IPS-20b (cell line): ENCODE data around the gene MNT.
"Not testable (repeated sequence)": the region's sequence is repeated elsewhere in the genome, so short reads cannot be mapped to it uniquely, and the experiment has no call there.

Experiments
- H3K27ac ChIP-seq: one replicate; pipeline ENCODE4 v1.5.1; 2013; ENCODE audit warnings: low read length
- H3K27me3 ChIP-seq: 2 replicates; pipeline ENCODE4 v1.6.1; 2013; ENCODE audit warnings: mild to moderate bottlenecking, low read length, inconsistent platforms; ENCODE audit not compliant: insufficient read depth
- H3K36me3 ChIP-seq: 2 replicates; pipeline ENCODE4 v1.6.1; 2013; ENCODE audit warnings: low read depth, mild to moderate bottlenecking, inconsistent platforms, low read length, moderate library complexity; ENCODE audit not compliant: insufficient read depth
- H3K4me1 ChIP-seq: 2 replicates; pipeline ENCODE4 v1.6.1; 2013; ENCODE audit warnings: mild to moderate bottlenecking, control low read depth, inconsistent platforms, low read length, moderate library complexity; ENCODE audit not compliant: insufficient read depth
- H3K4me3 ChIP-seq: 2 replicates; pipeline ENCODE4 v1.5.1; 2013; ENCODE audit warnings: mild to moderate bottlenecking, low read length, inconsistent platforms
- H3K9ac ChIP-seq: 2 replicates; pipeline ENCODE4 v1.6.1; 2013; ENCODE audit warnings: low read depth, mild to moderate bottlenecking, inconsistent platforms, low read length, moderate library complexity
- H3K9me3 ChIP-seq: 2 replicates; pipeline ENCODE4 v1.6.1; 2013; ENCODE audit warnings: mild to moderate bottlenecking, low read depth, low read length, inconsistent platforms; ENCODE audit not compliant: insufficient read depth

MNT gene, protein sequence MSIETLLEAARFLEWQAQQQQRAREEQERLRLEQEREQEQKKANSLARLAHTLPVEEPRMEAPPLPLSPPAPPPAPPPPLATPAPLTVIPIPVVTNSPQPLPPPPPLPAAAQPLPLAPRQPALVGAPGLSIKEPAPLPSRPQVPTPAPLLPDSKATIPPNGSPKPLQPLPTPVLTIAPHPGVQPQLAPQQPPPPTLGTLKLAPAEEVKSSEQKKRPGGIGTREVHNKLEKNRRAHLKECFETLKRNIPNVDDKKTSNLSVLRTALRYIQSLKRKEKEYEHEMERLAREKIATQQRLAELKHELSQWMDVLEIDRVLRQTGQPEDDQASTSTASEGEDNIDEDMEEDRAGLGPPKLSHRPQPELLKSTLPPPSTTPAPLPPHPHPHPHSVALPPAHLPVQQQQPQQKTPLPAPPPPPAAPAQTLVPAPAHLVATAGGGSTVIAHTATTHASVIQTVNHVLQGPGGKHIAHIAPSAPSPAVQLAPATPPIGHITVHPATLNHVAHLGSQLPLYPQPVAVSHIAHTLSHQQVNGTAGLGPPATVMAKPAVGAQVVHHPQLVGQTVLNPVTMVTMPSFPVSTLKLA

DNA sequence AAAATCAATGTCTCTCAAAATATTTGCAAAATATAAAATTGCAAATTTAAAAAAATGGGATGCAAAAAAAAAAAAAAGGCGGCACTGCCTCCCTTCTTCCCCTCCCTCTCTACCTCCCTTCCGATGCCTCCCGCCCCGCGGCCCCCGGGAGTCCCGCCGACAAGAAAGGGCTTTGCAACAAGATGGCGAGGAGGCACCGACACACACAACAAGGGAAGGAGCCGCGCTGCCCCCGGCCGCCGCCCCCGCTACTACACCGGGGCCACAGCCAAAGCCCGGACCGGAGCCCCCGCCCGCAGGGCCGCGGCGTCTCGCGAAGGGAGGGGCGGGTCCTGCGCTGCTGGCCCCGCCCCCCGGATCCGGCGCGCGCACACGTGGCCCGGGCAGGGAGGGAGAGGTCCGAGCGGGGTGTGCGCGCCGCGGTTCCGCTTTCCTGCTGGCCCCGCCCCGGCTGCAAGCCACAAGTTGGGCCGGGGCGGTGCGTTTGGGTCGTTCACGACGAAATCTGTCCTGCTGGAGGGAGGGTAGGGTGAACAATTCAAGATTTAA, at the start of gene MNT:
Gene MNT (minus strand): TSS at position 184 of the 549 bp plus-strand sequence. CDS start 348 bp downstream, outside the sequence.
- peaks cover 24% of the 10 kb centered on the region for H3K4me1 ChIP-seq

DNA sequence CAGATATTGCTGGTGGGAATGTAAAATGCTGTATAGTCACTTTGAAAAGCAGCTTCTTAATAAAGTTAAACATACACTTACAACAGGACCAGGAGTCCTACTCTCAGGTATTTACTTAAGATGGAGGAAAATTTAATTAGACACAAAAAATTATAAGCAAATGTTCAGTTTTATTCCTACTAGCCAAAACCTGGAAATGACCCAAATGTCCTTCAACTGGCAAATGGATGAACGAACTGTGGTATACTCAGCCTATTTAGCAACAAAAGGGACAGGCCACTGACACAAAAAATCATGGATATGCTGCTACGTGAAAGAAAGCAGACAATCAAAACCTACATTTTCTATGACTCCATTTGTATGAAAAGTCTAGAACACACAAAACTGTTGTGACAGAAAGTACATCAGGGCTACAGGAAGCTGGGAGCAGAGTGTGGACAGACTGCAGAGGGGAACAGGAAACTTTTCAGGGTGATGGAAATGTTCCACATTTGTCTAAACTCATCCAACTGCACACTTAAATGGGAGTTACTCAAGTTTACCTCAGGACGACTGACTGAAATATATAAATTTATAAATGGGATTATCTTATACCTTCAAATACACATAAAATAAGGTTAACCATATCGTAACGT, 49.3 kb upstream of the MNT start:
- Histone ChIP-seq H3K4me3 (no peak overlapping the region), H3K36me3 (peaks cover 29% of the 10 kb centered on the region; the same call in 1 of the 2 replicates), H3K9ac (no peak overlapping the region), H3K9me3 (peaks cover 4% of the 10 kb centered on the region; the same call in 1 of the 2 replicates), H3K27me3 (no peaks in the 10 kb centered on the region), H3K27ac (no peak overlapping the region), H3K4me1 (peaks cover 7% of the 10 kb centered on the region; the same call in 1 of the 2 replicates)

More for the DNA sequence above, at the start of gene MNT:
- Histone ChIP-seq H3K9ac (peak within 1 kb of the TSS; percentile 93), H3K27ac (peak within 1 kb of the TSS; percentile 98), H3K36me3 (0 out of 2 replicates have a peak, but pooled peaks cover 7% of the 10 kb centered on the region), H3K4me3 (peak within 1 kb of the TSS; percentile 88), H3K27me3 (peaks cover 8% of the 10 kb centered on the region; the same call in 1 of the 2 replicates), H3K9me3 (no peaks in the 10 kb centered on the region)

DNA sequence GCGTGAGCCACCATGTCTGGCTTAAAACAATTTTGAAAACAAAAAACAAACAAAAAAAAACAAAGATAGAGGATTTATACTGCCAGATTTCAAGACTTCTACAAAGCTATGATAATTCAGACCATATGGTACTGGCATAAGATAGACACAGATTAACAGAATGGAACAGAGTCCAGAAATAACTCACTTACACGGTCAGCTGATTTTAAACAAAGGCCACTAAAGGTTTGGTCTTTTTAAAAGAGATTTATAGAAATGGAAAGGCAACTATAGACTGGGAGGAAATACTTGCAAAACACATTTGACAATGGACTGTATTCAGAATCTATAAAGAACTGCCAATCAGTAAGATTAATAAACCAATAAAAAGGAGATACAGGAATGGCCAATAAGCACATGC, 48.6 kb upstream of the MNT start:
- peaks cover 31% of the 10 kb centered on the region; the same call in 1 of the 2 replicates for H3K36me3 ChIP-seq
- H3K27ac ChIP-seq: no peak overlapping the region
- H3K4me1 ChIP-seq: peaks cover 7% of the 10 kb centered on the region; the same call in 1 of the 2 replicates
- H3K9ac ChIP-seq: no peak overlapping the region
- H3K9me3 ChIP-seq: peaks cover 4% of the 10 kb centered on the region; the same call in 1 of the 2 replicates
- no peak overlapping the region for H3K4me3 ChIP-seq
- H3K27me3 ChIP-seq: no peaks in the 10 kb centered on the region

DNA sequence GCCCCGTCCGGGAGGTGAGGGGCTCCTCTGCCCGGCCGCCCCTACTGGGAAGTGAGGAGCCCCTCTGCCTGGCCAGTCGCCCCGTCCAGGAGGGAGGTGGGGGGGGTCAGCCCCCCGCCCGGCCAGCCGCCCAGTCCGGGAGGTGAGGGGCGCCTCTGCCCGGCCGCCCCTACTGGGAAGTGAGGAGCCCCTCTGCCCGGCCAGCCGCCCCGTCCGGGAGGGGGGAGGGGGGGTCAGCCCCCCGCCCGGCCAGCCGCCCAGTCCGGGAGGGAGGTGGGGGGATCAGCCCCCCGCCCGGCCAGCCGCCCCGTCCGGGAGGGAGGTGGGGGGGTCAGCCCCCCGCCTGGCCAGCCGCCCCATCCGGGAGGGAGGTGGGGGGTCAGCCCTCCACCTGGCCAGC, 46.6 kb upstream of the MNT start:
- not testable (repeated sequence) for H3K4me1 ChIP-seq, H3K4me3 ChIP-seq

DNA sequence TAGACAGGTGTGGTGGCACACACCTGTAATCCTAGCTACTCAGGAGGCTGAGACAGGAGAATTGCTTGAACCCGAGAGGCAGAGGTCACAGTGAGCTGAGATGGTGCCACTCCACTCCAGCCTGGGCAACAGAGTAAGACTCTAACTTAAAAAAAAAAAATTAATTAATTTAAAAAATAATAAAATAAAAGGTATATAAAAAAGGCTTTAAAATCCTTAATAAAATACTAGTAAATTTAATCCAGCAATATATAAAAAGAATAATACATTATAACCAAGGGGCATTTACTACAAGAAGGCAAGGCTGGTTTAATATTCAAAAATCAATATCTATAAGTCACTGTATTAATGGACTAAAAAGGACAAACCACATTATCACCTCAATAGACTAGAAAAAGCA, 44.8 kb upstream of the MNT start:
- Histone ChIP-seq H3K4me3 (no peak overlapping the region), H3K9me3 (peaks cover 4% of the 10 kb centered on the region), H3K27me3 (no peaks in the 10 kb centered on the region), H3K36me3 (peaks cover 30% of the 10 kb centered on the region), H3K27ac (no peak overlapping the region), H3K4me1 (peaks cover 5% of the 10 kb centered on the region; the same call in 1 of the 2 replicates), H3K9ac (no peak overlapping the region)

More for the DNA sequence above, 46.6 kb upstream of the MNT start:
- not testable (repeated sequence) for H3K27ac ChIP-seq, H3K9ac ChIP-seq, H3K9me3 ChIP-seq, H3K27me3 ChIP-seq
- peaks cover 22% of the 10 kb centered on the region; the same call in 1 of the 2 replicates for H3K36me3 ChIP-seq

DNA sequence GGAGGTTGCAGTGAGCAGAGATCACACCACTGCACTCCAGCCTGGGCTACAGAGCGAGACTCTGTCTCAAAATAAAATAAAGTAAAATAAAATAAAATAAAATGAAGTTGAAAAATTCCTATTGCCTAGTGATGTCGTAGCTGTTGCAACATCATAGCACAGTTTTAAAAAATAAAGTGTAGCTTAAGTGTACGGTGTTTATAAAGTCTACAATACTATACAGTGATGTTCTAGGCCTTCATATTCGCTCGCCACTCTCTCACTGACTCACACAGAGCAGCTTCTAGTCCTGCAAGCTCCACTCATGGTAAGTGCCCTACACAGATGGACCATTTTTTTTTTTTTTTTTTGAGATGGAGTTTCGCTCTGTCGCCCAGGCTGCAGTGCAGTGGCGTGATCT, 43.5 kb upstream of the MNT start:
- H3K4me1 ChIP-seq: no peaks in the 10 kb centered on the region
- no peak overlapping the region for H3K4me3 ChIP-seq
- no peak overlapping the region for H3K9ac ChIP-seq
- H3K9me3 ChIP-seq: peaks cover 4% of the 10 kb centered on the region
- no peak overlapping the region for H3K27ac ChIP-seq
- H3K27me3 ChIP-seq: no peaks in the 10 kb centered on the region
- H3K36me3 ChIP-seq: peaks cover 35% of the 10 kb centered on the region

DNA sequence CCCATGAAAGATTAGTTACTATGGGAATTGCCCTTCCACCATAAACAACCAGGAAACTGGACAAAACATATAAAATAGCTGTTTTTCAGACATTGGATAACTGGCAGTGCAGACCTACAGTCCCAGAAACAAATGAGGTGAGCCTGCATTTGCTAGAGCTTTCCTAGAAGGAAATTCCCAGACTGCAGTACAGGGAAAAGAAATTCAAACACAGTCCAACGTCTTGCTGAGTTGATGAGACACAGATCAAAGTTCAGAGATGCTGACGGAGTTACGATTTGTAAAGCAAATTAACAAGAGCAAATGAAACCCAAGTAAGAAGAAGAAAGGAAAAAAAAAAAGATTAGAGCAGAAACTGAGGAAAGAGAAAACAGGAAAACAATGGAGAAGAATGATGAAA, 41.3 kb upstream of the MNT start:
- H3K27ac ChIP-seq: no peak overlapping the region
- H3K9me3 ChIP-seq: peaks cover 4% of the 10 kb centered on the region
- no peak overlapping the region for H3K4me3 ChIP-seq
- no peaks in the 10 kb centered on the region for H3K27me3 ChIP-seq
- H3K9ac ChIP-seq: no peak overlapping the region
- peaks cover 48% of the 10 kb centered on the region for H3K36me3 ChIP-seq
- no peaks in the 10 kb centered on the region for H3K4me1 ChIP-seq

DNA sequence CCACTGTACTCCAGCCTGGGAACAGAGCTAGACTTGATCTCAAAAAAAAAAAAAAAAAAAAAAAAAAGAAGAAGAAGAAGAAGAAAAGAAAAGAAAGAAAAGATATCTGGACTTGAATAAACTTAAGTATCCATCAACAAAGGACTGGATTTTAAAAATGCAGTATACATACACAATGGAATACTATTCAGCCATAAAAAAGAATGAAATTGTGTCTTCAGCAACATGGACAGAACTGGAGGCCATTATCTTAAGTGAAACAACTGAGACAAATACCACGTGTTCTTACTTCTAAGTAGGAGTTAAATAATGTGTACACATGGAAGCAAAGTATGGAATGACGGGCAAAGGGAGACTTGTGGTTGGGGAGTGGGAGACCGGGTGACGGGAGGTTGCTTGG, 40.1 kb upstream of the MNT start:
- H3K4me3 ChIP-seq: no peak overlapping the region
- H3K9me3 ChIP-seq: no peaks in the 10 kb centered on the region; the same call in none of the 2 replicates
- H3K9ac ChIP-seq: no peak overlapping the region
- H3K4me1 ChIP-seq: peaks cover 7% of the 10 kb centered on the region; the same call in 1 of the 2 replicates
- no peak overlapping the region for H3K27ac ChIP-seq
- peaks cover 55% of the 10 kb centered on the region for H3K36me3 ChIP-seq
- H3K27me3 ChIP-seq: no peaks in the 10 kb centered on the region

DNA sequence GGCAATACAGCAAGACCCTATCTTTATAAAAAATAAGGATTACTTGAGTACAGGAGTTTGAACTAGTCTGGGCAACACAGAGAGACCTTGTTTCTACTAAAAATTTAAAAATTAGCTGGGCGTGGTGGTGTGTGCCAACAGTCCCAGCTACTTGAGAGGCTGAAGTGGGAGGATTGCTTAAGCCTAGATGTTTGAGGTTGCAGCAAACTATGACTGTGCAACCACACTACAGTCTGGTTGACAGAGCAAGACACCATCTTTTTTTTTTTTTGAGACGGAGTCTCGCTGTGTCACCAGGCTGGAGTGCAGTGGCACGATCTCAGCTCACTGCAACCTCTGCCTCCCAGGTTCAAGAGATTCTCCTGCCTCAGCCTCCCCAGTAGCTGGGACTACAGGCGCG, 39.1 kb upstream of the MNT start:
- H3K9me3 ChIP-seq, H3K27me3 ChIP-seq, H3K4me3 ChIP-seq, H3K27ac ChIP-seq, H3K9ac ChIP-seq: not testable (repeated sequence)
- Histone ChIP-seq H3K4me1 (peaks cover 16% of the 10 kb centered on the region; the same call in 1 of the 2 replicates), H3K36me3 (peaks cover 50% of the 10 kb centered on the region)

DNA sequence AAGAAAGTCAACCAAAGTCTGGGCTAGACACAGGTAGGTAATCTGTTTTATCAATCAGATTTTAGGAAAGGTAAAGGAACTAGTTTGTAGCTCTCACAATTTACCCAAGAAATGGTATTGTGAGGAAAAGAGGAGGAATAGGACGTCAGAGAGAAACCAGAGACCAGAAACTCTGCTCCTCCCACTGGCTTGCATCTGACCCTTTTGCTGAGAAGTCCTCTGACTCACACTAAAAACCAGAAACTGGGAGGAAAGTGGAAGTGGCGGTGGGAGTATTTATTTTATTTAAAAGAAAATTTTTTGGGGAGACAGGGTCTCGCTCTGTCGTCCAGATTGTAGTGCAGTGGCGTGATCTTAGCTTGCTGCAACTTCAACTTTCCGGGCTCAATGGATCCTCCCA, 38.0 kb upstream of the MNT start:
- no peaks in the 10 kb centered on the region for H3K27me3 ChIP-seq
- no peak overlapping the region for H3K4me3 ChIP-seq
- no peak overlapping the region for H3K27ac ChIP-seq
- no peak overlapping the region for H3K9ac ChIP-seq
- peaks cover 50% of the 10 kb centered on the region for H3K36me3 ChIP-seq
- H3K4me1 ChIP-seq: peaks cover 23% of the 10 kb centered on the region; the same call in 1 of the 2 replicates
- no peaks in the 10 kb centered on the region; the same call in 1 of the 2 replicates for H3K9me3 ChIP-seq

DNA sequence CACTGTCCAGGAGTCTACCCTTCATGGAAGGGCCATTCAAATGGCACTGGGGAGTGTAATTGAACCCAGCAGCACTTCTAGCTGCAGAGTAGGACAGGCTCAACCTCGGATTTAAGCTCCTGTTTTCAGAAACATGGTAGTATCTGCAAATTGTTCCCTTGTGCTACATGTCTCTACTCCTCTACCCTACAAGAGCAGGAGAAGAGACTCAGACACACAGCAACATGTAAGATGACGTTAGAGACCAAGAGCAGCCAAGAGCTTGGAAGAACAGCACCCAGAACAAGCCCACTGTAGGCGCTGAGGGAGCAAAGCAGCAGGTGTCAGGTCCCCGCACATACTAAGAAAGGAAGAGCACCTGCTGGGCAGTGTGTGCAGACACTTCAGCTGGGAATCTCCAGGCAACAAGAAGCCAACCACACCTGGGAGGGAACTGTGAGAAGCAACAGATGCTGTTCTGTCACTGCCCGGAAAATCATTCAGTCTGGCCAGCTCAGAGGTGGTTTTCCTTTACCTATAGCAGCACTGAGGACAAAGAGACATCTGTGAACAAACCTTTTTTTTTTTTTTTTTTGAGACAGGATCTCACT, 35.6 kb upstream of the MNT start:
- no peak overlapping the region for H3K4me3 ChIP-seq
- peaks cover 62% of the 10 kb centered on the region for H3K36me3 ChIP-seq
- no peaks in the 10 kb centered on the region for H3K27me3 ChIP-seq
- H3K27ac ChIP-seq: no peak overlapping the region
- H3K4me1 ChIP-seq: peaks cover 26% of the 10 kb centered on the region; the same call in 1 of the 2 replicates
- no peaks in the 10 kb centered on the region; the same call in 1 of the 2 replicates for H3K9me3 ChIP-seq
- peak overlapping the region; percentile 65; the same call in 1 of the 2 replicates for H3K9ac ChIP-seq
